ENCODE results near the gene SPRY1. TPM values are rescaled to one million over a fixed set of nuclear protein-coding genes. Genes with fewer than 3 reads are reported as not detected.

SPRY1 gene
- total RNA-seq: 22.0 and 87.3 TPM in 2 replicates

DNA sequence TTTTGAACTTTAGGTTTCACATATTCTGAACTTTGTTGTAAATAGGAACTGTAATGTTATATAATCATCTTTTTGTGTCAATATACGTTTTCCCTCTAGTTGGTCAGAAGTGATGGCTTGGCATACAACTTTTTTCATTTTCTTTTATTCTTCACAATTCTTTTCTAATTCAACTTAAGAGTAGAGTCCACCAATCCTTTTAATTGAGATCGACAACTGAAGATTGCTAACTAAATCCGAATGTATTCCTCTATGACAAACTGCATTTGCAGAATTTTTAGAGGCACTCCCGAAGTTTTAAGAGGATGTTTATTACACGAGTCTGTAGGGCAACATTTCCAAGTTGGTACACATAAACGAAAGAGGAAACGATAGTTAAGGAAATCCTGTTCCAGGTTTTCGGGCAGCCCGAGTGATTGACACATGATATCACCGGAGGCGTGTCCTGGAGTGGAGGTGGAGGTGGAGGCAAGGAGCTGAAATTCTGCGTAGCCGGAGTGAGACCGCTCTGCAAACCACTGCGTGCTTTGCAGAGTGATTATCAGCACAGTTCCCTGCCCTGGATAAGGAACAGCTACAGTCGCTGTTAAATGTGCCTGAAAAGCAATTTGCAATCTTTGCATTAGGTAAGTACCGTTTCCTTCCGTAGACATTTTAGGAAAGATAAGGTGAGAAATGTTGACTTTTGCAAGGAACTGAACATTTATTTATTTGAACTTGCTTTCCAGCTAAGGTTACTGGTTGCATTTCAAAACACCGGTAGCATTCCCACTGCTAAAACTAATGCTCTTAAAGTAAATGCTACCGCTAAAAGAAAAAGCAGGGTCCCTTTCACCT, at the start of gene SPRY1:
Gene SPRY1 (plus strand): TSS at position 489 of the 837 bp plus-strand sequence. CDS start 4,797 bp downstream, outside the sequence.
- DNase-seq (ENCODE audit: extremely low read depth, low read depth, low spot score): peak; percentile 83

DNA sequence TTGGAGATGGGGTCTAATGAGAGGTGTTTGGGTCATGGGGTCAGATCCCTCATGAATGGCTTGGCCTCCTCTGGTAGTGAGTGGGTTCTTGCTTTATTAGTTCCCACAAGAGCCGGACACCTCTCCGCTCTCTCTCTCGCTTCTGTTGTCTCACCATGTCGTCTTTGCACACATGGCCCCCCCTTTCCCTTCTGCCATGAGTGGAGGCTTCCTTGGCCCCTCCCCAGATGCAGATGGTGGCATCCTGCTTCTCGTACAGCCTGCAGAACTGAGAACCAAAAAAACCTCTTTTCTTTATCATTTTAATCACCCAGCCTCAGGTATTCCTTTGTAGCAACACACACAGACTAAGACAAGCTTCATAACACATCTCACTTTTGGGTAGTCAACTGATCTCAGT, 49.6 kb upstream of the SPRY1 start:
- no peak for DNase-seq (ENCODE audit: extremely low read depth, low read depth, low spot score)

GRCh38 chr4:123348946-123349345, 47.6 kb upstream of the SPRY1 start:
- no peak for DNase-seq (ENCODE audit: extremely low read depth, low read depth, low spot score)

- no peak for DNase-seq (ENCODE audit: extremely low read depth, low read depth, low spot score)
Observed at GRCh38 chr4:123349421-123350190, 47.0 kb upstream of the SPRY1 start.

- DNase-seq (ENCODE audit: extremely low read depth, low read depth, low spot score): no peak
Observed at GRCh38 chr4:123350191-123350544, 46.4 kb upstream of the SPRY1 start.

DNA sequence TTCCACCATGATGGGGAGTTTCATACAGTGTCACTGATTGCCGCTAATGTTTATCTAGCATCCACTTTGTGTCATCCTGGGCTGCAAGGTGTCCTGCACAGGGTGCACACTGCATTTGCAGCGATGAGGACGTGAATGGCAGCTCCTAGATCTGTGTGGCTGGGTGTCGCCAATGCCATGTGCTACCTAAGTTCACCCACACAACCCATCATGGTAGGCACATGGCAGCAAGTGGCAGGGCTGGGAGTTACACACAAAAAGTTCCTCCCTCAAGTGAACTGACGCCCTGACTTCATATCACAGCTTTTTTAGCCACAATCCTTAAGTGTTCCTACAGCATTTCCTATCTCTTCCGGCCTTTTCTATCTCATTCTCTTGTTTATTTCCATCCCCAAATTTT, 45.9 kb upstream of the SPRY1 start:
- no peak for DNase-seq (ENCODE audit: extremely low read depth, low read depth, low spot score)

DNA sequence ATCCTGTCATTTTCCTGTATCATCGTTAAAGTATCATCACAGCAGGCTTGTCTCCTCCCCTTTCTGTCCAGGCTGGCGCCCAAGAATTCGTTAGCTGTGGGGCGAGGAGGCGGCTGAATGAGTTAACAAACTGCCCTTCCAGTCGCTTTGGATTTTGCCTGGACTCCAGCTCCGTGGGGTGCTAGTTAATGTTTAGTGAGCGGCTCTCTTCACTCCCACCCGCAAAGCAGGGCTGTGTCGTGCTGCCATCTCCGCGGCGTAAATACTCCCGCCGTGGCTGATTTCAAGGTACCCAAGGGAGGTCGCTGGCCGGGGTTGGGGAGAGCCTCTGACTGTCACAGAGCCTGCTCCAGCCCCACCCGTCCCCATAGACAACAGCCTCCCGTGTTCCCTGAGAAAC, 44.9 kb upstream of the SPRY1 start:
- no peak for DNase-seq (ENCODE audit: extremely low read depth, low read depth, low spot score)

DNA sequence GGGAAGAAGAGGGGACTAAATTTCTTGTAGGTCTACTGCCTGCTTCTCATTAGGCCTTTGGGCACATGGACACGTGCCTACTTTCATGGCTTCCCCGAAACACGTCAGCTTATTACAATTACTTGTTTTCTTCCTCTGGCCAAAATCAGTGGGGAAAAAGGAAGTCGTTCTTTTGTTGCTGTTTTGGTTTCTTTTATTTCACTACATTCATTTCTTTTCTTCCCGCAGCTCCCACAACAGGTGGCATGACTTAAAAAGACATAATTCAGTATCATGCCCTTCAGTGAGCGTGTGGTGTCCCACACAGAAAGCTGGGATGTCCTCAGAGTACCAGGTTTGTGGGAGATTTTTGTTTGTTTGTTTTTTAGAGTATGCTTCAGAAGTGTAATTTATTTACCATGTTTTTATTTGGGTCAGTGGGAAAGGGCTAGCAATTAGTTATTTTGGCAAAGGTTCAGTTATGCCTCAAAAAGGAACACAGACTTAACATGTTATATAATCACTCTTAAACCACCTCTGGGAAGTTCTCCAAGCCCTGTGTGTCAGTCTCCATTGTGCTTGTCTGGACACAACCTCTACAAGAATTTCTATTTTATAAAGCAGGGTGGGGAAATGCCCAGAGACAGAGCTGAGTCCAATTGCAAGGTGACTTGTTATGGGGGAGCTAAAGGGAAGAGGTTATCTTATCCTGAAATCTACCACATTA, 44.2 kb upstream of the SPRY1 start:
- no peak for DNase-seq (ENCODE audit: extremely low read depth, low read depth, low spot score)

- no peak for DNase-seq (ENCODE audit: extremely low read depth, low read depth, low spot score)
Observed at GRCh38 chr4:123352966-123353365, 43.6 kb upstream of the SPRY1 start.

DNA sequence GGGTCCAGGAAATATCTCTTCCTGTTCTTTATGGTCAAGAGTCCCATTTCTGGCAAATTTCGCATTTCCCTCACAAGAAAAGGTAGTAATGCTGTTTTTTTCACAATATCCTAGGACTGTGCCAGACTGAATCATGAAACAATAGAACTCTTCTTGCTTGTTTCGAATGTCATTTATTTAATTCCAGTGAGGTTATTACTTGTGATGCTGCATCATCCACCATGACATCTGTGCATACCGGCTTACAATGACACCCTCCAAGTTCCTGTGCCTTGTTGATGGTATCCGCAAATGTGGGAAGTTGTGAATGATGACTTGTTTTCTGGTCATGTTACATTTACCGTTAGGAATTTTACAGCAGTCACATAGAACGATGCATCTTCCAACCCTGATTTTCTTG, 42.9 kb upstream of the SPRY1 start:
- no peak for DNase-seq (ENCODE audit: extremely low read depth, low read depth, low spot score)

- no peak for DNase-seq (ENCODE audit: extremely low read depth, low read depth, low spot score)
Observed at GRCh38 chr4:123354701-123355100, 41.9 kb upstream of the SPRY1 start.

DNA sequence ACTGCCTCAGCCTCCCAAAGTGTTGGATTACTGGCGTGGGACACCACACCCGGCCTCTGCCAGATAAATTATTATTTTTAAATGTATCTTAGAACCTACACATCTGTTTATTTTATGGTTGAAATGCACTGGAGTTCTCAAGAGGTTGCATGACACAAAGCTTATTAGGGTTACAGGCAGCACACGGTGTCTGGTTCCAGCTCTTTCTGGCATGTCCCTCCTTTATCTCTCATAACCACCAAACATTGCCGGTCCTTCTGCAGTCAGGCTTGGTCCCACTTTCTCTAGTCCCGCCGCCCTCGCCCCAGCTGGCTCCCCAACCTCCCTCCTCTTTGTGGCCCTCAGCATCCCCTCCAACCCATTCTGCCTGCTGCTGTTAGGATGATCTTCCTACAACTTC, 39.7 kb upstream of the SPRY1 start:
- DNase-seq (ENCODE audit: extremely low read depth, low read depth, low spot score): no peak

GRCh38 chr4:123359449-123360315, 36.9 kb upstream of the SPRY1 start:
- DNase-seq (ENCODE audit: extremely low read depth, low read depth, low spot score): no peak

DNA sequence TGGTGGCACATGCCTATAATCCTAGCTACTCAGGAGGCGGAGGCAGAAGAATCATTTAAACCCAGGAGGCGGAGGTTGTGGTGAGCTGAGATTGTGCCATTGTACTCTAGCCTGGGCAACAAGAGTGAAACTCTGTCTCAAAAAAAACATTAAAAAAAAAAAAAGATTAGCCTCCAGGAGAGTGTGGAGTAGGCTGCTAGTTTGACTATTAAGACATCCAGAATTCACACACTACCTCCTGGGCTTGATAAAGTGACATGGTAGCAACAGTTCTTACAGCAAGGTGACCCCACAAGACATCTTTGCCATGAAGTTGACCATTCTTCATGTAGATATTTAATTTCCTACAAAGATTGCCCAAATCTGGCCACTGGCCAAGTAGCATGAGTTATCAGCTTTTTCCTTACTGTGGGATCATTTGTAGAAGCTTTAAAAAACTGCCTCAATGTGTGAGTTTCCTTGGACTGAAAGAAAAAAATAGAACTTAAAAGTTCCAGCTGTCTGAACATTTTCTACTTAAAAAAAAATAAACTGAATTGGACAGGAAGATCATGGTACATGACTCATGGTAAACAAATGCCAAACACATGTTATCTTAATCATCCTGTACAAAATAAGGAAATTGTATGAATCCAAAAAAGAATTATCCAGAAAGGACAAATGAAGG, 35.3 kb upstream of the SPRY1 start:
- DNase-seq (ENCODE audit: extremely low read depth, low read depth, low spot score): peak; percentile 87

GRCh38 chr4:123362103-123362502, 34.5 kb upstream of the SPRY1 start:
- DNase-seq (ENCODE audit: extremely low read depth, low read depth, low spot score): no peak

DNA sequence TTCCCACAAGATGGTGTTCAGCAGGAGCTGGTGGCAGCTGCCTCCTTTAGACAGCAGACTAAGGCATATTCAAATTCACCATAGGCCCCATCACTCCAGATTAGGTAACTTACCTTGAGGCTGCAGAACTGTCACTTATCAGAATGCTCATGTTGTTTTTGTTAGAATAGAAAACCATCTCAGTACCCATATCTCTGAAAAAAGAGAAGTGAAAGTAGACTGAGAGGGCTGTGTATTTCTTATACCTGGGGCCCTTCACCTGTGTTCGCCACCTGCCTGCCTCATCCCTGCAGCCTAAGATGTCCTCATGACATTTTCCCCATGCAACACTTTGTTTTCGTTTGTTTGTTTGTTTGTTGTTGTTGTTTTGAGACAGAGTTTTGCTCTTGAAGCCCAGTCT, 32.9 kb upstream of the SPRY1 start:
- DNase-seq (ENCODE audit: extremely low read depth, low read depth, low spot score): no peak

DNA sequence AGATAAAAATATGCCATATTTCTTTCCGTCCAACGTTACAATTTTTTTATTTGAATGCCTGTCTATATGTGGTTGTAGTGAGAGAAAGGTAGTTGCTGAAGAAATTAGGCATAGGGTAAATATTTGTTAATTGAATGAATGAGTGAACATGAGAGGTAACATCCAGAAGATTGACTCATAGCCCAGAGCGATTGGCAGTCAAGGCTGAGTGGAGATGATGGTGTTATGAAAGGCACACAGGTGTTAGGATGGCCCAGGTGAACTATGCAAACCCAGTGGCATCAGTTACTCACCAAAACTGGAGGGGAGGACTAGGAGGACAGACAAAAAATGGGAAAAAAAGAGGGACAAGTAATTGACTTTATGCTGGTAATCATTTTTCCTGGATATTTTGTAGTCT, 31.7 kb upstream of the SPRY1 start:
- no peak for DNase-seq (ENCODE audit: extremely low read depth, low read depth, low spot score)

GRCh38 chr4:123365412-123365811, 31.2 kb upstream of the SPRY1 start:
- DNase-seq (ENCODE audit: extremely low read depth, low read depth, low spot score): no peak

DNA sequence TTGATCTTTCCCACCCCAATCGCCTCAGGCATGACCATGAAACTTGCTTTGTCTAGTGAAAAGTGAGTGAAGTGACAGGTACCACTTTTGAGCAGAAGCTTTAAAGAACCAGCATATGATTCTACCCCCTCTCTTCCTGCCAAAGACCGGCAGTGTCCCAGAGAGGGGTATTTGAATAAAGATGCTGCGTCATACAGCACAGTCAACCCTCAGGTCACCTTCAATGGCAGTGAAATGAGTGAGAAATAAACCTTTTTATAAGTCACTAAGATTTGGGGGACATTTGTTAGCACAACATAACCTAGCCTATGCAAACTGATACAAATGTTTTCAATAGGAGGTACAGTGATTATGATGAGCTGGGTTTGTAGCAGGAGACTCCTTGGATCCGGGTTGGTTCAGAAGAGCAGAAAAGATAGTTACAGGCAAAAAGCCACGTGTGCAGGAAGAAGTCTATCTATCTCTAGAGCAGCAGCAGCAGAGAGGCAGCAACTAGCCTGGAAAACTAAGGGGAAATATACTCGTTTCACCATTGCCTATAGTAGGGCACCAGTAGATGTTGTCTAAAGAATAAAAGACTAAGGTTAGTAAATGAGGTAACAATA, 30.3 kb upstream of the SPRY1 start:
- DNase-seq (ENCODE audit: extremely low read depth, low read depth, low spot score): no peak

DNA sequence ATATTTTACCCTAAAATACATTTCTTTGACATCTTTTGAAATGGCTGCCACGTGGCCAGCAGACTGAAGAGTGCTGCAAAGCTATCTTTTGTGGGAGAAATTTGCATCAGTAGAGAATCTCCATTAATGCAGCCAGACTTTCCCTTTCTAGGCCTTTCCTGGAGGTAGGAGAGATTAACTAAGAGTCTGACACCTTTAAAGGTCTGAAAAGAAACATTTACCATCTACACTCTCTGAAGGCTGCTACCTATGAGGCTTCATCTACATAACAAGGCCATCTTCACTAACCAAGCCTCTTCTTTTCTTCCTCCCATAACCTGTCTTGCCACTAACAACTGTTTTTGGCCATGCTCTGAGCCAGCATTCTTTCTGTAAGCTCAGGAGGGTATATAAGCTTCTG, 17.8 kb upstream of the SPRY1 start:
- no peak for DNase-seq (ENCODE audit: extremely low read depth, low read depth, low spot score)
